Mesenchymal stem cell (in vitro differentiated cells and primary cell): ENCODE measurements around the gene ATP8B3.
"Not testable (repeated sequence)": the region's sequence is repeated elsewhere in the genome, so short reads cannot be mapped to it uniquely, and the experiment has no call there.

ENCODE experiments used
- DNase-seq: peaks from one replicate; pipeline ENCODE4 v3.0.0-alpha.2; 2013
- H2AFZ ChIP-seq: one replicate; pipeline ENCODE4 v1.6.1; 2013; ENCODE audit warnings: low read depth, mild to moderate bottlenecking, control low read depth, inconsistent platforms, low read length, moderate library complexity
- H2AK5ac ChIP-seq: 2 replicates; pipeline ENCODE4 v1.6.1; 2013; ENCODE audit warnings: low read length, moderate library complexity, mild to moderate bottlenecking, inconsistent platforms; ENCODE audit not compliant: severe bottlenecking
- H2BK120ac ChIP-seq: one replicate; pipeline ENCODE4 v1.6.1; 2013; ENCODE audit warnings: low read depth, mild to moderate bottlenecking, inconsistent platforms, low read length, moderate library complexity
- H2BK12ac ChIP-seq, 2 experiments: one replicate each; pipeline ENCODE4 v1.6.1; 2013; ENCODE audit warnings: inconsistent platforms in 2 of 2, low read length in 2 of 2, mild to moderate bottlenecking in 2 of 2, moderate library complexity in 2 of 2, control low read depth in 1 of 2
- H2BK15ac ChIP-seq: one replicate; pipeline ENCODE4 v1.6.1; 2013; ENCODE audit warnings: mild to moderate bottlenecking, low read depth, inconsistent platforms; ENCODE audit not compliant: poor library complexity, severe bottlenecking
- H2BK5ac ChIP-seq: 2 replicates; pipeline ENCODE4 v1.6.1; 2013; ENCODE audit warnings: low read depth, mild to moderate bottlenecking, low read length, control low read depth, inconsistent platforms; ENCODE audit not compliant: poor library complexity, severe bottlenecking
- H3K14ac ChIP-seq, 2 experiments: one replicate each; pipeline ENCODE4 v1.6.1; 2013; ENCODE audit warnings: inconsistent platforms in 2 of 2, low read length in 2 of 2, control low read depth in 1 of 2, mild to moderate bottlenecking in 1 of 2, moderate library complexity in 1 of 2
- H3K18ac ChIP-seq, 2 experiments: one replicate each; pipeline ENCODE4 v1.6.1; 2013; ENCODE audit warnings: inconsistent platforms in 2 of 2, low read length in 2 of 2, control low read depth in 1 of 2, low read depth in 1 of 2, mild to moderate bottlenecking in 1 of 2
- H3K23ac ChIP-seq, 2 experiments: one replicate each; pipeline ENCODE4 v1.6.1; 2013; ENCODE audit warnings: inconsistent platforms in 2 of 2, low read length in 2 of 2, mild to moderate bottlenecking in 2 of 2, moderate library complexity in 2 of 2, control low read depth in 1 of 2
- H3K27ac ChIP-seq: 2 replicates; pipeline ENCODE4 v1.5.1; 2013; ENCODE audit warnings: mild to moderate bottlenecking, moderate library complexity, low read length, control low read depth, inconsistent platforms; ENCODE audit not compliant: poor library complexity, severe bottlenecking
- H3K27me3 ChIP-seq, 2 experiments: 2 replicates each; pipeline versions ENCODE4 v1.6.1 to v1.7.0; 2013; ENCODE audit warnings: low read length in 2 of 2, mild to moderate bottlenecking in 2 of 2, moderate library complexity in 2 of 2, control low read depth in 1 of 2, inconsistent platforms in 1 of 2; ENCODE audit not compliant: control insufficient read depth in 1 of 2, insufficient read depth in 1 of 2
- H3K36me3 ChIP-seq, 2 experiments: 2 replicates each; pipeline versions ENCODE4 v1.6.1 to v1.7.0; 2013; ENCODE audit warnings: low read length in 2 of 2, control low read depth in 1 of 2, inconsistent platforms in 1 of 2, low read depth in 1 of 2, mild to moderate bottlenecking in 1 of 2; ENCODE audit not compliant: insufficient read depth in 2 of 2, control insufficient read depth in 1 of 2
- H3K4ac ChIP-seq, 2 experiments: one replicate each; pipeline ENCODE4 v1.6.1; 2013; ENCODE audit warnings: inconsistent platforms in 2 of 2, low read length in 2 of 2, mild to moderate bottlenecking in 2 of 2, moderate library complexity in 2 of 2, control low read depth in 1 of 2, low read depth in 1 of 2
- H3K4me1 ChIP-seq: 2 replicates; pipeline ENCODE4 v1.6.1; 2013; ENCODE audit warnings: low read depth, low read length, control low read depth; ENCODE audit not compliant: control insufficient read depth, insufficient read depth
- H3K4me2 ChIP-seq: 2 replicates; pipeline ENCODE4 v1.6.1; 2013; ENCODE audit warnings: low read length, mild to moderate bottlenecking, inconsistent platforms; ENCODE audit not compliant: poor library complexity, severe bottlenecking
- H3K4me3 ChIP-seq, 2 experiments: 2 replicates each; pipeline versions ENCODE4 v1.5.1 to v1.7.0; 2013; ENCODE audit warnings: low read length in 2 of 2, mild to moderate bottlenecking in 2 of 2, control low read depth in 1 of 2, low read depth in 1 of 2; ENCODE audit not compliant: insufficient read depth in 1 of 2
- H3K79me1 ChIP-seq: replicated peaks from 2 replicates; pipeline ENCODE4 v1.6.1; 2013; ENCODE audit warnings: mild to moderate bottlenecking, control low read depth, low read length, inconsistent platforms; ENCODE audit not compliant: poor library complexity, severe bottlenecking
- H3K9ac ChIP-seq: 2 replicates; pipeline ENCODE4 v1.7.0; 2013; ENCODE audit warnings: mild to moderate bottlenecking, low read length, moderate library complexity
- H3K9me3 ChIP-seq: 2 replicates; pipeline ENCODE4 v1.7.0; 2013; ENCODE audit warnings: mild to moderate bottlenecking, low read length; ENCODE audit not compliant: control insufficient read depth
- H4K8ac ChIP-seq: one replicate; pipeline ENCODE4 v1.6.1; 2013; ENCODE audit warnings: inconsistent platforms, mild to moderate bottlenecking, low read length, moderate library complexity
- H4K91ac ChIP-seq: one replicate; pipeline ENCODE4 v1.6.1; 2013; ENCODE audit warnings: mild to moderate bottlenecking, low read length, inconsistent platforms
- WGBS: methylation state at CpG from one replicate; pipeline ENCODE4 v1.1.7; 2013; ENCODE audit warnings: mixed read lengths; 5-methylcytosine and 5-hydroxymethylcytosine counted together

ATP8B3 gene

DNA sequence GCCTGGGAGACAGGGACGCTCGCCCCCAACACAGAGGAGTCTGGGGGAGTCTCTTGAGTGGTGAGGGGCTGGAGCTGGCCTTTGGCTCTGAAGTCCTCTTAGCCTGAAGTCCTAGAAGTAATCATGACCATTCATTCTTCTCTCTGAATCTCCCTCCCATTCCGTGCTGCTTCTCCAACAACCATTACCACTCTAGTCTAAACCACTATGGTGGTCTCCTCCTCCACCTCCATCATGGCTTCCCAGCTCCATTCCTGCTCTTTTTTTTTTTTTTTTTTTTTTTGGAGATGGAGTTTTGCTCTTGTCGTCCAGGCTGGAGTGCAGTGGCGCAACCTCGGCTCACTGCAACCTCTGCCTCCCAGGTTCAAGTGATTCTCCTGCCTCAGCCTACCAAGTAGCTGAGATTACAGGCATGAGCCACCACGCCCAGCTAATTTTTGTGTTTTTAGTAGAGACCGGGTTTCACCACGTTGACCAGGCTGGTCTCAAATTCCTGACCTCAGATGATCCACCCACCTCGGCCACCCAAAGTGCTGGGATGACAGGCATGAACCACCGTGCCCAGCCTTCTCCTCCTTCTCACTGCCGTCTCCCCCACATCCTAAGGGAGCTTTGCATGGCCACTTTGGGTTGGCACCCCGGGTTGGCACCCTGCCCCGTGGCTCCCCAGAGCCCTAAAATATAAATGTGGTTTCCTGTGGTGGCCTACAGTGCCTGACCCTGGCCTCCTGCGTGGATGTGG lies 51.1 kb downstream of the ATP8B3 start:
- WGBS, result 18% methylated on average over 13 of the region's 15 CpGs
- H3K14ac ChIP-seq, H3K9me3 ChIP-seq, H2BK12ac ChIP-seq, H3K79me1 ChIP-seq, H3K4ac ChIP-seq, H2BK120ac ChIP-seq, H3K27ac ChIP-seq, H3K18ac ChIP-seq, H4K91ac ChIP-seq, DNase-seq, H3K36me3 ChIP-seq, H3K4me3 ChIP-seq, H2AFZ ChIP-seq, H3K9ac ChIP-seq, H3K4me2 ChIP-seq, H4K8ac ChIP-seq, H3K23ac ChIP-seq, H2BK15ac ChIP-seq, H2AK5ac ChIP-seq, H2BK5ac ChIP-seq, H3K4me1 ChIP-seq: not testable (repeated sequence)
- H3K27me3 ChIP-seq, result peaks cover 93 to 100% of the 10 kb centered on the region in 2 experiments

DNA sequence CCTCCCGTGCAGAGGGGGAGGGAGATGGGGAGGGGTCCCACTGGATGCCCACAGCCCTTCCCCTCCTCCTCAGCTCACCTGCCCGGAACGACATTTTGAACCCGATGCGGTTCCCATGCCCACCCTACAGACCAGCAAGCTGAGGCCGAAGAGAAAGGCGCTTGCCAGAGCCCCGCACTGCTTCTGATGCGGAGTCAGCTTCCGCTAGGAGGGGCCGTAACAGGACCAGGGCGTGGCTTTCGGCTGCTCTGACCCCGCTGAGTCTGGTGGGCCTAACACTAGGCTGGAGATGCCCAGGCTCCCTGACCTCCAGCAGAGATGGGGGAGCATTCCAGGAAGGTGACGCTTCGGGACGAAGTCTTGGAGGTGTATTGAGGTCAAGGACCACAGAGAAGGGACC lies 52.1 kb downstream of the ATP8B3 start:
- Histone ChIP-seq H4K91ac (no peak overlapping the region), H3K36me3 (peaks cover 0 to 3% of the 10 kb centered on the region in 2 experiments)

GRCh38 chr19:1758959-1759903 lies 52.8 kb downstream of the ATP8B3 start:
- Histone ChIP-seq H3K27ac (no peak overlapping the region), H2BK120ac (no peak overlapping the region), H3K23ac (peak overlapping the region in 1 of 2 experiments; percentile 34), H3K14ac (no peak overlapping the region), H3K9me3 (no peaks in the 10 kb centered on the region), H3K4me1 (peaks cover 11% of the 10 kb centered on the region), H2AK5ac (no peak overlapping the region), H3K36me3 (peaks cover 0 to 3% of the 10 kb centered on the region in 2 experiments), H4K91ac (no peak overlapping the region), H3K4me3 (no peak overlapping the region), H3K4ac (no peak overlapping the region), H3K79me1 (no peaks in the 10 kb centered on the region), H3K18ac (no peak overlapping the region), H2AFZ (no peak overlapping the region), H2BK5ac (no peak overlapping the region), H2BK15ac (no peak overlapping the region), H3K27me3 (peaks cover 92 to 96% of the 10 kb centered on the region in 2 experiments), H2BK12ac (no peak overlapping the region), H4K8ac (no peak overlapping the region), H3K9ac (no peak overlapping the region), H3K4me2 (no peak overlapping the region)
- DNase-seq, result no peak
- WGBS, result 63% methylated on average over 9 of the region's 16 CpGs

More for the DNA sequence above, 52.1 kb downstream of the ATP8B3 start:
- Histone ChIP-seq H2AK5ac (no peak overlapping the region), H3K4me2 (no peak overlapping the region), H3K9me3 (no peaks in the 10 kb centered on the region), H3K4me3 (no peak overlapping the region), H3K9ac (no peak overlapping the region), H2AFZ (no peak overlapping the region), H3K4ac (no peak overlapping the region), H4K8ac (no peak overlapping the region), H2BK5ac (no peak overlapping the region), H2BK15ac (no peak overlapping the region), H3K14ac (no peak overlapping the region), H2BK12ac (no peak overlapping the region), H2BK120ac (no peak overlapping the region), H3K23ac (no peak overlapping the region), H3K27me3 (peaks cover 93 to 98% of the 10 kb centered on the region in 2 experiments), H3K79me1 (no peaks in the 10 kb centered on the region), H3K4me1 (peaks cover 9% of the 10 kb centered on the region), H3K27ac (no peak overlapping the region), H3K18ac (no peak overlapping the region)
- no peak for DNase-seq
- WGBS, result 23% methylated on average over 14 of the region's 17 CpGs

GRCh38 chr19:1758231-1758577 lies 53.9 kb downstream of the ATP8B3 start:
- Histone ChIP-seq H4K8ac (no peak overlapping the region), H3K27ac (no peak overlapping the region), H3K4me3 (no peak overlapping the region), H2BK12ac (no peak overlapping the region), H3K9ac (no peak overlapping the region), H2AK5ac (no peak overlapping the region), H2BK15ac (no peak overlapping the region), H3K14ac (no peak overlapping the region), H3K4me2 (no peak overlapping the region), H2BK5ac (no peak overlapping the region), H2AFZ (no peak overlapping the region), H3K36me3 (peaks cover 0 to 3% of the 10 kb centered on the region in 2 experiments), H3K4me1 (peaks cover 17% of the 10 kb centered on the region), H3K4ac (no peak overlapping the region), H3K18ac (no peak overlapping the region), H3K79me1 (no peaks in the 10 kb centered on the region), H2BK120ac (no peak overlapping the region), H4K91ac (no peak overlapping the region), H3K27me3 (peaks cover 82 to 86% of the 10 kb centered on the region in 2 experiments), H3K23ac (no peak overlapping the region), H3K9me3 (no peaks in the 10 kb centered on the region)
- 18% methylated on average over 9 of the region's 10 CpGs for WGBS
- no peak for DNase-seq
